Spleen (tissue), 11 donors: ENCODE measurements around the gene TRIM10. TPM values are rescaled to one million over a fixed set of nuclear protein-coding genes. Genes with fewer than 3 reads are reported as not detected.

ENCODE experiments used
- DNase-seq: peaks from one replicate; pipeline ENCODE4 v3.0.0-alpha.2; 2020
- H3K27ac ChIP-seq, 8 donors: fragments of 200-600 bp; sonication (generic) in 7 of 8; 1 replicate in 4 of 8; 2 replicates in 4 of 8; pipeline versions ENCODE4 v1.5.0 to v1.8.0; 2016 to 2021; ENCODE audit warnings: inconsistent platforms in 4 of 8, mild to moderate bottlenecking in 4 of 8, moderate library complexity in 1 of 8
- H3K27me3 ChIP-seq, 7 donors: fragments of 200-600 bp; sonication (generic) in 6 of 7; replicated peaks in 1 of 7; 1 replicate in 4 of 7; 2 replicates in 3 of 7; pipeline versions ENCODE4 v1.5.0 to v1.8.0; 2016 to 2021; ENCODE audit warnings: inconsistent platforms in 3 of 7, mild to moderate bottlenecking in 1 of 7
- H3K36me3 ChIP-seq, 6 donors: fragments of 200-600 bp; sonication (generic) in 5 of 6; 1 replicate in 4 of 6; 2 replicates in 2 of 6; pipeline versions ENCODE4 v1.5.0 to v1.8.0; 2016 to 2021; ENCODE audit warnings: inconsistent platforms in 2 of 6
- H3K4me1 ChIP-seq, 6 donors: fragments of 200-600 bp; sonication (generic) in 5 of 6; 1 replicate in 3 of 6; 2 replicates in 3 of 6; pipeline versions ENCODE4 v1.5.0 to v1.8.0; 2016 to 2021; ENCODE audit warnings: inconsistent platforms in 3 of 6
- H3K4me3 ChIP-seq, 8 donors: fragments of 200-600 bp; sonication (generic) in 7 of 8; 1 replicate in 4 of 8; 2 replicates in 4 of 8; pipeline versions ENCODE4 v1.5.0 to v1.8.0; 2016 to 2021; ENCODE audit warnings: inconsistent platforms in 4 of 8, mild to moderate bottlenecking in 4 of 8, moderate library complexity in 2 of 8
- H3K9me3 ChIP-seq, 8 donors: fragments of 200-600 bp; sonication (generic) in 7 of 8; 1 replicate in 4 of 8; 2 replicates in 4 of 8; pipeline versions ENCODE4 v1.5.0 to v1.8.0; 2016 to 2021; ENCODE audit warnings: inconsistent platforms in 4 of 8
- POLR2A ChIP-seq, 3 donors: fragments of 450-650 bp; IDR thresholded peaks; one replicate each; pipeline ENCODE4 v1.5.1; 2017; ENCODE audit warnings: antibody characterized with exemption in 3 of 3, mild to moderate bottlenecking in 1 of 3
- POLR2AphosphoS5 ChIP-seq, 3 donors: sonication (generic); formaldehyde crosslinking; IDR thresholded peaks; one replicate each; pipeline ENCODE4 v1.5.1; 2017; ENCODE audit warnings: antibody characterized with exemption in 3 of 3
- WGBS, 5 donors: extraction: QIAGEN DNeasy Blood & Tissue Kit in 3 of 5; methylation state at CpG; one replicate each; pipeline versions ENCODE4 v1.1.5 to v1.1.7; 2013 to 2018; 5-methylcytosine and 5-hydroxymethylcytosine counted together
- intact Hi-C: fragments of 100-400 bp; cut with DNase I; formaldehyde crosslinking; loops from one replicate; pipeline ENCODE4 v1.15.0; 2023; ENCODE audit warnings: low total_unique reads
- polyA plus RNA-seq, 3 donors: library from polyadenylated mRNA; stranded (reverse); fragments of 200-250 nt; gene quantifications; one replicate each; pipeline ENCODE4 v1.2.1, GENCODE V29; 2013
- total RNA-seq, 7 donors: library from RNA; depleted of rRNA in 3 of 7; stranded (reverse); fragments of >200 nt in 3 of 7; fragmentation: NEBNext Ultra II Directional in 4 of 7; extraction: Animal tissue kit (Norgen Biotek cat#: 25700) in 4 of 7; gene quantifications; one replicate each; pipeline versions ENCODE4 v1.1.0 to v1.2.1, GENCODE V29; 2016 to 2021
- TF ChIP-seq, protein P1 (sequence below), 11 experiments: fragments of 200-600 bp in 7 of 11; fragments of 450-650 bp in 4 of 11; sonication (generic) in 4 of 11; IDR thresholded peaks in 8 of 11; conservative IDR thresholded peaks in 3 of 11; 1 replicate in 7 of 11; 2 replicates in 4 of 11; pipeline versions ENCODE4 v1.4.0 to v1.8.0; 2016 to 2021; ENCODE audit warnings: antibody characterized with exemption in 11 of 11, inconsistent platforms in 4 of 11, mild to moderate bottlenecking in 1 of 11
- donor health status: healthy with polysubstance abuse.
- donor health status: DM: no; HTN: no; CAD: no; lungs with moderate emphysema.
- donor health status: DM: no; HTN: no; CAD: no.
- donor health status: Bipolar disorder and iron deficiency.
- donor health status: healthy.
- donor health status: DM: no; HTN: no; CAD: no.
- donor health status: DM: yes; HTN: yes; CAD: no.

TRIM10 gene
- total and polyA plus RNA-seq, 10 donors: 0.06 to 4.9 (median 1.1) TPM; not detected in 2

DNA sequence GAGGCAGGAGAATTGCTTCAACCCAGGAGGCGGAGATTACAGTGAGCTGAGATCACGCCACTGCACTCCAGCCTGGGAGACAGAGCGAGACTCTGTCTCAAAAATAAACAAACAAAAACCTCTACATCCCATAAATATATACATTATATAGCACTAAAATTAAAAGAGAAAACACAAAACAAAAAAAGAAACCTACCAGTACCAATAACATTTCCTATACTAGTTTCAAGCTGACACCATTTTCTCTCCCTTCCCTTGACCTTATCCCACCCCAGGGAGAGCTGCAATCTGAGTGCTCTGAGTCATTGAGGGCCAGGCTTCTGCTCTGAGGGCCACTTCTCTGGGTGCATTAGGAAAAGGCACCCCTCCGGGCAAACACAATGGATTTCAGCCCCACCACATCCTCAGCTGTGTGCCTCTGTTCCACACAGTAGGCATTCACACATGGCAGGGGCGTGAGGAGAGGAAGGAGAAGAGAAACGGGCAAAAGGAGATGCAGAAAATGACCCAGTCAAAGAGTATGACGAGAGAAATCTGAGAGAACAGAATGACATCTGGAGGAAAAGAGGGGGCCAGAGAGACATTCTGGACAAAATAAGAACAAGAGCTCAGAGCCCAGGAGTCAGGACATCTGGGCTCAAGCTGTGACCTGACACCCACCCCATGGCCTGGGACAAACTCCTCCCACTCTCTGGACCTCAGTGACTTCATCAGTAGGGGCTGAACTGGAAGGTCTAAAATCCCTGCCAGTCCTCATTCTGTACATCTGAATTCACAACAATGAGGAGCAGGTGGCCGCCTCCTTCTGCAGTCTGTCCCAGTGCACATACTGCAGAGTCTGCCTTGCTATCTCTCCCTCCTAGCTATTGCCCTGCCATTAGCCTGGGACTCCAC, 34.0 kb upstream of the TRIM10 start:
- TF ChIP-seq POLR2AphosphoS5 (IDR thresholded peaks at IDR 0.05): no peak
- TF ChIP-seq POLR2A (IDR thresholded peaks at IDR 0.05): no peak
- TF ChIP-seq, protein P1, sequence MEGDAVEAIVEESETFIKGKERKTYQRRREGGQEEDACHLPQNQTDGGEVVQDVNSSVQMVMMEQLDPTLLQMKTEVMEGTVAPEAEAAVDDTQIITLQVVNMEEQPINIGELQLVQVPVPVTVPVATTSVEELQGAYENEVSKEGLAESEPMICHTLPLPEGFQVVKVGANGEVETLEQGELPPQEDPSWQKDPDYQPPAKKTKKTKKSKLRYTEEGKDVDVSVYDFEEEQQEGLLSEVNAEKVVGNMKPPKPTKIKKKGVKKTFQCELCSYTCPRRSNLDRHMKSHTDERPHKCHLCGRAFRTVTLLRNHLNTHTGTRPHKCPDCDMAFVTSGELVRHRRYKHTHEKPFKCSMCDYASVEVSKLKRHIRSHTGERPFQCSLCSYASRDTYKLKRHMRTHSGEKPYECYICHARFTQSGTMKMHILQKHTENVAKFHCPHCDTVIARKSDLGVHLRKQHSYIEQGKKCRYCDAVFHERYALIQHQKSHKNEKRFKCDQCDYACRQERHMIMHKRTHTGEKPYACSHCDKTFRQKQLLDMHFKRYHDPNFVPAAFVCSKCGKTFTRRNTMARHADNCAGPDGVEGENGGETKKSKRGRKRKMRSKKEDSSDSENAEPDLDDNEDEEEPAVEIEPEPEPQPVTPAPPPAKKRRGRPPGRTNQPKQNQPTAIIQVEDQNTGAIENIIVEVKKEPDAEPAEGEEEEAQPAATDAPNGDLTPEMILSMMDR (IDR thresholded peaks at IDR 0.05 in 8 of 11, conservative IDR thresholded peaks at IDR 0.05 in 3 of 11): no peak
- intact Hi-C loops: no loop called here
- DNase-seq: no peak
- Histone ChIP-seq H3K4me1 (peaks cover 0 to 26% (median 2%) of the 10 kb centered on the region in 6 donors), H3K36me3 (peaks cover 7 to 98% (median 82%) of the 10 kb centered on the region in 6 donors), H3K27me3 (no peaks in the 10 kb centered on the region), H3K4me3 (no peak overlapping the region), H3K9me3 (no peaks in the 10 kb centered on the region), H3K27ac (no peak overlapping the region)
- WGBS, 5 donors: 88 to 95% (median 93%) methylated on average over 8 of the region's 8 CpGs

DNA sequence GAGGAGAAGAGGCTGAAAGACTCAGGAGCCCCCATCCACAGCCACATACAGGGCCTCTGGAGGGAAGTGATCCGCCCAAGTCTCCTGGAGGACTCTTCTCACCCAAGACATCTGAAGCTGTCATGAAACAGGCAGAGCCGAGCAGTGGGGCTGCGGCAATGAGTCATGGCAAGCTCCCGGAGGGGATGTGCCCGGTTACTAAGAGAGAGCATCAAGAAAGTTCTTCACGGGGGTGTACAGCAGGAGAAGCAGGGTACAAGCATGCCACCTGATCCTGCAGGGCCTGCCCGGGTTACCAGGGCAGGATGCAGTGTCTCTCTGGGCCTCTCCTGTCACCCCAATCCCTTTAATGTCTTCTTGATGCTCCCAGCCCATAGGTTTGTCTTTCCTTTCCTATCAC, 31.1 kb upstream of the TRIM10 start:
- Histone ChIP-seq H3K4me1 (no peaks in the 10 kb centered on the region), H3K36me3 (peaks cover 0 to 96% (median 84%) of the 10 kb centered on the region in 6 donors), H3K9me3 (no peaks in the 10 kb centered on the region), H3K27me3 (no peaks in the 10 kb centered on the region), H3K4me3 (no peak overlapping the region), H3K27ac (no peak overlapping the region)
- no peak for DNase-seq
- TF ChIP-seq, protein P1 (IDR thresholded peaks at IDR 0.05 in 8 of 11, conservative IDR thresholded peaks at IDR 0.05 in 3 of 11): no peak
- no peak for TF ChIP-seq POLR2A (IDR thresholded peaks at IDR 0.05)
- TF ChIP-seq POLR2AphosphoS5 (IDR thresholded peaks at IDR 0.05): no peak
- 88 to 97% (median 94%) methylated on average over 7 of the region's 7 CpGs for WGBS, 5 donors
- intact Hi-C loops: no loop called here

DNA sequence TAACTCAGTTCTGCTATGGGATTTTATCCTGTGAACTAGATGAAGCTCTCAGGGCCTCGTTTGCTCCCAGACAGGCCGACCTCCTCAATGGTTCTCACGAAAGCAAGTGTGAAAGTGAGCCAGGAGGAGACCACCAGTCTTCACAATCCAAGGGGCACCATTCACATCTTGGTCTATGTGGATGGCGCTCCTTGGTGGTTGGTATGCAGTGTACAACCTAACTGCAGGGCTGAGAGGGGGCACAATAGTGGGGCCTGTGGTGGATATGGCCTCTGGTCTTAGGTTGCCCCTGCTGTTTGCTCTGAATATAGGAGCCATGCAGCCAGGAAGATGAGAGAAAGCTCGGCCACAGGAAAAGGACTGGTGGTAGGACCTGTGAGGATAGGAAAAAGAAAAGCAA, 27.5 kb upstream of the TRIM10 start:
- 96 to 97% (median 96%) methylated on average over 5 of the region's 5 CpGs for WGBS, 5 donors
- Histone ChIP-seq H3K4me3 (no peak overlapping the region), H3K4me1 (no peaks in the 10 kb centered on the region), H3K27ac (no peak overlapping the region), H3K9me3 (no peaks in the 10 kb centered on the region), H3K27me3 (no peaks in the 10 kb centered on the region), H3K36me3 (peaks cover 0 to 92% (median 76%) of the 10 kb centered on the region in 6 donors)
- no peak for TF ChIP-seq POLR2AphosphoS5 (IDR thresholded peaks at IDR 0.05)
- TF ChIP-seq, protein P1 (IDR thresholded peaks at IDR 0.05 in 8 of 11, conservative IDR thresholded peaks at IDR 0.05 in 3 of 11): no peak
- no peak for TF ChIP-seq POLR2A (IDR thresholded peaks at IDR 0.05)
- intact Hi-C loops: no loop called here
- DNase-seq: no peak

DNA sequence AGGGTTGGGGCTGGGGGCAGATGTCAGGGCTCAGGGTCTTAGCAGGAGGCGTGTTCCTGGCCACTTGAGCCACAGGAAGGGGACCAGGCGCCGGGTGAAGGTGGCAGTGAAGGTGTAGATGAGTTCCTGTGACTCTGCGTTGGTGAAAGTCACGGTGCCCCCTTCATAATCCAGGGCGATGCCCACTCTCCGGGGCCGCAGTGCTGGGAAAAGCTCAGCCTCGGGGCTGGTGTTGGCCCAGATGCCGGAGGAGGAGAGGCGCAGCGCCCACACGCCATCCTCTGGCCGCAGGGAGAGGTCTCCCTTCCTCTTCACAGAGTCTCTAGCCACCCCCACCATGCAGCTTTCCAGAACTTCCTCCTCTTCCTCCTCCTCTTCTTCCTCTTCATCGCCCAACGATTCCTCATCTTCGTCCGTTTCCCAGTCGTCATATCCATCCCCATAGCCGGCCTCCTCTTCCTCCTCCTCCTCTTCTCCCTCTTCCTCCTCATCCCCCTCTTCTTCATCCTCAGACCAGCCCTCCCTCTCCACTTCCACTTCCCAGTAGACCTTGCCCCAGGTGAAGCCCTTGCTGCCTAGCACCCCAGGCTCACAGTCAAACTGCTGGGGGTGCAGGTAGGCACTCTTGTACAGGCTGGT, 25.0 kb upstream of the TRIM10 start:
- 89 to 95% (median 91%) methylated on average over 19 to 20 of the region's 20 CpGs for WGBS, 5 donors

More for the DNA sequence above, 25.0 kb upstream of the TRIM10 start:
- DNase-seq: no peak
- Histone ChIP-seq H3K4me3 (no peak overlapping the region), H3K27me3 (no peaks in the 10 kb centered on the region), H3K9me3 (peaks cover 0 to 4% (median 0%) of the 10 kb centered on the region in 8 donors), H3K4me1 (no peaks in the 10 kb centered on the region), H3K36me3 (peaks cover 0 to 68% (median 61%) of the 10 kb centered on the region in 6 donors), H3K27ac (no peak overlapping the region)
- intact Hi-C loops: no loop called here
- TF ChIP-seq POLR2A (IDR thresholded peaks at IDR 0.05) (no peak), POLR2AphosphoS5 (IDR thresholded peaks at IDR 0.05) (peak in 1 of 3 donors; percentile 61)
- TF ChIP-seq, protein P1 (IDR thresholded peaks at IDR 0.05 in 8 of 11, conservative IDR thresholded peaks at IDR 0.05 in 3 of 11): no peak
